Measurements from ENCODE around the gene FBXO45. TPM values are rescaled to one million over a fixed set of nuclear protein-coding genes. Genes with fewer than 3 reads are reported as not detected.
"Not testable (repeated sequence)": the region's sequence is repeated elsewhere in the genome, so short reads cannot be mapped to it uniquely, and the experiment has no call there.

The FBXO45 gene
- total and polyA plus RNA-seq, 4 experiments from 2014 or later = 3.0 to 12.0 (median 8.2) TPM

- Mint-ChIP-seq H3K4me1 (no peaks in the 10 kb centered on the region), H3K27me3 (no peaks in the 10 kb centered on the region), H3K9me3 (peaks cover 0 to 12% (median 5%) of the 10 kb centered on the region in 8 donors), H3K27ac (peak overlapping the region in 1 of 7 donors; percentile 29), H3K4me3 (no peak overlapping the region), H3K36me3 (peaks cover 0 to 4% of the 10 kb centered on the region in 2 donors)
- no peaks in the 10 kb centered on the region for H3K4me1 ChIP-seq (ENCODE audit: insufficient read depth, low read length)
- H3K9me3 ChIP-seq (ENCODE audit: control insufficient read depth in 1 of 2, low read length in 2 of 2) = no peaks in the 10 kb centered on the region
- ChIA-PET POLR2A (ENCODE audit: partially characterized antibody) (no interaction called here), CTCF (ENCODE audit: partially characterized antibody) (interaction anchor here (1.1 to 1.3 kb wide), 2 partner anchors 16 to 25 kb away, joined by 3 read pairs; no protein-coding TSS in a partner anchor)
- H3K27me3 ChIP-seq (ENCODE audit: insufficient read depth, low read length) = no peaks in the 10 kb centered on the region
- no peak overlapping the region for H3K4me3 ChIP-seq (ENCODE audit: low read length in 2 of 2)
- H3K27ac ChIP-seq (ENCODE audit: low read depth, low read length) = no peak overlapping the region
- no peak for DNase-seq
- intact Hi-C loops (cut with micrococcal nuclease) = no loop called here
- no peaks in the 10 kb centered on the region for H3K36me3 ChIP-seq (ENCODE audit: insufficient read depth, low read length)
Observed at GRCh38 chr3:196544491-196544992, 23.9 kb upstream of the FBXO45 start.

- H3K9me3 ChIP-seq (ENCODE audit: control insufficient read depth in 1 of 2, low read length in 2 of 2) = no peaks in the 10 kb centered on the region
- Mint-ChIP-seq H3K9me3 (peaks cover 0 to 17% (median 11%) of the 10 kb centered on the region in 8 donors), H3K36me3 (peaks cover 0 to 4% of the 10 kb centered on the region in 2 donors), H3K27me3 (no peaks in the 10 kb centered on the region), H3K4me3 (no peak overlapping the region), H3K4me1 (no peaks in the 10 kb centered on the region), H3K27ac (no peak overlapping the region)
- ChIA-PET CTCF (ENCODE audit: partially characterized antibody) (interaction anchor here (0.5 to 1.5 kb wide), 3 partner anchors 18 to 139 kb away, joined by 3 to 4 read pairs (median 3); no protein-coding TSS in a partner anchor), POLR2A (ENCODE audit: partially characterized antibody) (no interaction called here)
- intact Hi-C loops (cut with micrococcal nuclease) = no loop called here
- no peaks in the 10 kb centered on the region for H3K36me3 ChIP-seq (ENCODE audit: insufficient read depth, low read length)
- H3K27ac ChIP-seq (ENCODE audit: low read depth, low read length) = no peak overlapping the region
- H3K27me3 ChIP-seq (ENCODE audit: insufficient read depth, low read length) = no peaks in the 10 kb centered on the region
- H3K4me3 ChIP-seq (ENCODE audit: low read length in 2 of 2) = no peak overlapping the region
- no peak for DNase-seq
- no peaks in the 10 kb centered on the region for H3K4me1 ChIP-seq (ENCODE audit: insufficient read depth, low read length)
Observed at GRCh38 chr3:196546537-196546936, 21.9 kb upstream of the FBXO45 start.

- H3K27ac ChIP-seq (ENCODE audit: low read depth, low read length) = no peak overlapping the region
- Mint-ChIP-seq H3K4me1 (no peaks in the 10 kb centered on the region), H3K9me3 (peaks cover 0 to 17% (median 11%) of the 10 kb centered on the region in 8 donors), H3K36me3 (peaks cover 0 to 4% of the 10 kb centered on the region in 2 donors), H3K27me3 (no peaks in the 10 kb centered on the region), H3K27ac (no peak overlapping the region), H3K4me3 (no peak overlapping the region)
- no peaks in the 10 kb centered on the region for H3K4me1 ChIP-seq (ENCODE audit: insufficient read depth, low read length)
- ChIA-PET POLR2A (ENCODE audit: partially characterized antibody) (no interaction called here), CTCF (ENCODE audit: partially characterized antibody) (interaction anchor here (0.5 to 1.5 kb wide), 3 partner anchors 18 to 138 kb away, joined by 3 to 4 read pairs (median 3); no protein-coding TSS in a partner anchor)
- H3K9me3 ChIP-seq (ENCODE audit: control insufficient read depth in 1 of 2, low read length in 2 of 2) = no peaks in the 10 kb centered on the region
- H3K36me3 ChIP-seq (ENCODE audit: insufficient read depth, low read length) = no peaks in the 10 kb centered on the region
- no peak overlapping the region for H3K4me3 ChIP-seq (ENCODE audit: low read length in 2 of 2)
- intact Hi-C loops (cut with micrococcal nuclease) = no loop called here
- H3K27me3 ChIP-seq (ENCODE audit: insufficient read depth, low read length) = no peaks in the 10 kb centered on the region
- DNase-seq = no peak
Observed at GRCh38 chr3:196547067-196547466, 21.4 kb upstream of the FBXO45 start.

GRCh38 chr3:196549312-196549711, 19.1 kb upstream of the FBXO45 start:
- H3K27me3 ChIP-seq (ENCODE audit: insufficient read depth, low read length); H3K27me3 Mint-ChIP-seq; H3K36me3 Mint-ChIP-seq; POLR2A ChIA-PET (ENCODE audit: partially characterized antibody); H3K27ac ChIP-seq (ENCODE audit: low read depth, low read length); H3K4me1 Mint-ChIP-seq; H3K9me3 ChIP-seq (ENCODE audit: control insufficient read depth in 1 of 2, low read length in 2 of 2); H3K4me3 Mint-ChIP-seq; CTCF ChIA-PET (ENCODE audit: partially characterized antibody); H3K4me3 ChIP-seq (ENCODE audit: low read length in 2 of 2); H3K36me3 ChIP-seq (ENCODE audit: insufficient read depth, low read length); H3K4me1 ChIP-seq (ENCODE audit: insufficient read depth, low read length); intact Hi-C loops (cut with micrococcal nuclease); DNase-seq; H3K27ac Mint-ChIP-seq: not testable (repeated sequence)
- peaks cover 0 to 17% (median 11%) of the 10 kb centered on the region in 8 donors for H3K9me3 Mint-ChIP-seq

GRCh38 chr3:196550172-196550571, 18.3 kb upstream of the FBXO45 start:
- H3K27ac Mint-ChIP-seq; H3K27me3 ChIP-seq (ENCODE audit: insufficient read depth, low read length); H3K27me3 Mint-ChIP-seq; CTCF ChIA-PET (ENCODE audit: partially characterized antibody); H3K36me3 ChIP-seq (ENCODE audit: insufficient read depth, low read length); DNase-seq; H3K27ac ChIP-seq (ENCODE audit: low read depth, low read length); intact Hi-C loops (cut with micrococcal nuclease); H3K4me3 Mint-ChIP-seq; H3K4me1 ChIP-seq (ENCODE audit: insufficient read depth, low read length); H3K4me3 ChIP-seq (ENCODE audit: low read length in 2 of 2); H3K9me3 ChIP-seq (ENCODE audit: control insufficient read depth in 1 of 2, low read length in 2 of 2); H3K4me1 Mint-ChIP-seq; POLR2A ChIA-PET (ENCODE audit: partially characterized antibody): not testable (repeated sequence)
- peaks cover 0 to 17% (median 11%) of the 10 kb centered on the region in 8 donors for H3K9me3 Mint-ChIP-seq
- peaks cover 10 to 14% of the 10 kb centered on the region in 2 donors for H3K36me3 Mint-ChIP-seq

GRCh38 chr3:196552253-196552652, 16.2 kb upstream of the FBXO45 start:
- ChIA-PET CTCF (ENCODE audit: partially characterized antibody) (no interaction called here), POLR2A (ENCODE audit: partially characterized antibody) (no interaction called here)
- Histone ChIP-seq H3K9me3 (ENCODE audit: control insufficient read depth in 1 of 2, low read length in 2 of 2) (no peaks in the 10 kb centered on the region), H3K27ac (ENCODE audit: low read depth, low read length) (no peak overlapping the region), H3K36me3 (ENCODE audit: insufficient read depth, low read length) (no peaks in the 10 kb centered on the region), H3K4me1 (ENCODE audit: insufficient read depth, low read length) (no peaks in the 10 kb centered on the region), H3K4me3 (ENCODE audit: low read length in 2 of 2) (no peak overlapping the region), H3K27me3 (ENCODE audit: insufficient read depth, low read length) (no peaks in the 10 kb centered on the region)
- intact Hi-C loops (cut with micrococcal nuclease) = no loop called here
- Mint-ChIP-seq H3K27ac (no peak overlapping the region), H3K4me1 (peaks cover 3 to 5% (median 5%) of the 10 kb centered on the region in 4 donors), H3K27me3 (no peaks in the 10 kb centered on the region), H3K9me3 (peaks cover 0 to 17% (median 11%) of the 10 kb centered on the region in 8 donors), H3K36me3 (peaks cover 14 to 25% of the 10 kb centered on the region in 2 donors), H3K4me3 (no peak overlapping the region)
- no peak for DNase-seq

- no peaks in the 10 kb centered on the region for H3K27me3 ChIP-seq (ENCODE audit: insufficient read depth, low read length)
- H3K36me3 Mint-ChIP-seq = peaks cover 10 to 27% of the 10 kb centered on the region in 2 donors
- H3K4me1 ChIP-seq (ENCODE audit: insufficient read depth, low read length) = no peaks in the 10 kb centered on the region
- DNase-seq = no peak
- no peak overlapping the region for H3K4me3 Mint-ChIP-seq
- no peaks in the 10 kb centered on the region for H3K27me3 Mint-ChIP-seq
- H3K9me3 ChIP-seq (ENCODE audit: control insufficient read depth in 1 of 2, low read length in 2 of 2) = no peaks in the 10 kb centered on the region
- no peak overlapping the region for H3K27ac ChIP-seq (ENCODE audit: low read depth, low read length)
- H3K4me1 Mint-ChIP-seq = peaks cover 5% of the 10 kb centered on the region in 4 donors
- H3K4me3 ChIP-seq (ENCODE audit: low read length in 2 of 2) = no peak overlapping the region
- intact Hi-C loops (cut with micrococcal nuclease) = no loop called here
- H3K27ac Mint-ChIP-seq = peak overlapping the region in 1 of 7 donors; percentile 12
- CTCF ChIA-PET (ENCODE audit: partially characterized antibody) = interaction anchor here (1.2 to 2.4 kb wide), 3 partner anchors 25 to 31 kb away, joined by 4 to 15 read pairs (median 5); no protein-coding TSS in a partner anchor
- POLR2A ChIA-PET (ENCODE audit: partially characterized antibody) = interaction anchor here (1.4 kb wide), 1 partner anchor 15 kb away, joined by 3 read pairs; the partner anchor contains the start of genes FBXO45 and WDR53
- no peaks in the 10 kb centered on the region for H3K36me3 ChIP-seq (ENCODE audit: insufficient read depth, low read length)
- H3K9me3 Mint-ChIP-seq = peaks cover 0 to 9% (median 6%) of the 10 kb centered on the region in 8 donors
Observed at GRCh38 chr3:196553551-196553950, 14.9 kb upstream of the FBXO45 start.
